HUES6 (cell line): ENCODE data around the gene LACRT.

Source experiments
- H3K27ac ChIP-seq: 2 replicates; pipeline ENCODE4 v1.7.0; 2013; ENCODE audit warnings: low read depth, mild to moderate bottlenecking, low read length, inconsistent platforms
- H3K27me3 ChIP-seq: 2 replicates; pipeline ENCODE4 v1.6.1; 2013; ENCODE audit warnings: low read length; ENCODE audit not compliant: control insufficient read depth, insufficient read depth
- H3K36me3 ChIP-seq: 2 replicates; pipeline ENCODE4 v1.6.1; 2013; ENCODE audit warnings: low read length; ENCODE audit not compliant: control insufficient read depth, insufficient read depth
- H3K4me1 ChIP-seq: 2 replicates; pipeline ENCODE4 v1.6.1; 2013; ENCODE audit warnings: low read length; ENCODE audit not compliant: control insufficient read depth, insufficient read depth
- H3K4me3 ChIP-seq: 2 replicates; pipeline ENCODE4 v1.5.1; 2013; ENCODE audit warnings: low read depth, low read length
- H3K9ac ChIP-seq: one replicate; pipeline ENCODE4 v1.6.1; 2013; ENCODE audit warnings: mild to moderate bottlenecking, low read length
- H3K9me3 ChIP-seq: 2 replicates; pipeline ENCODE4 v1.6.1; 2013; ENCODE audit warnings: low read depth, low read length; ENCODE audit not compliant: control insufficient read depth, insufficient read depth

The LACRT gene

DNA sequence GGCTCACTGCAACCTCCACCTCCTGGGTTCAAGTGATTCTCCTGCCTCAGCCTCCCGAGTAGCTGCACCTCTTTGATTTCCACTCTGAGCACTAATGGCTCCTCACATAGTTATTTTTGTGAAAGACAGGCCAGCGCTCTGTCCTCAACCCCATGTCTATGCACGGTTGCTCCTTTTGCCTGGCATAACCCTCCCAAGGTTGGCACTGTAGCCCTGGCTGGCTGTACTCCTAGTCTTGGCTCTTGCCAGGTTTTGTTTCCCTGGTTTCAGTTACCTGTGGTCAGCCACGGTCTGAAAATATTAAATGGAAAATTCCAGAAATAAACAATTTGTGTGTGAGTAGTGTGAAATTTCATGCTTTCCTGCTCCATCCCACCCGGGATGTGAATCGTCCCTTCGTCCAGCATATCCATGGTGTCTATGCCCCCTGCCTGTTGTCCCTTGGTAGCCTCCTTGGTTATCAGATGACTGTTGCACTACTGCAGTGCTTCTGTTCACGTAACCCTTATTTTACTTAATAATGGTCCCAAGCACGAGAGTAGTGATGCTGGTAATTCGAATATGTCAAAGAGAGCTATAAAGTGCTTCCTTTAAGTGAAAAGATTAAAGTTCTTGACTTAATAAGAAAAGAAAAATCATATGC is 25.7 kb upstream of the LACRT start:
- H3K9ac ChIP-seq: no peak overlapping the region
- no peaks in the 10 kb centered on the region for H3K27me3 ChIP-seq
- no peak overlapping the region for H3K27ac ChIP-seq
- H3K36me3 ChIP-seq: no peaks in the 10 kb centered on the region
- no peak overlapping the region for H3K4me3 ChIP-seq
- H3K4me1 ChIP-seq: no peaks in the 10 kb centered on the region
- no peaks in the 10 kb centered on the region for H3K9me3 ChIP-seq

DNA sequence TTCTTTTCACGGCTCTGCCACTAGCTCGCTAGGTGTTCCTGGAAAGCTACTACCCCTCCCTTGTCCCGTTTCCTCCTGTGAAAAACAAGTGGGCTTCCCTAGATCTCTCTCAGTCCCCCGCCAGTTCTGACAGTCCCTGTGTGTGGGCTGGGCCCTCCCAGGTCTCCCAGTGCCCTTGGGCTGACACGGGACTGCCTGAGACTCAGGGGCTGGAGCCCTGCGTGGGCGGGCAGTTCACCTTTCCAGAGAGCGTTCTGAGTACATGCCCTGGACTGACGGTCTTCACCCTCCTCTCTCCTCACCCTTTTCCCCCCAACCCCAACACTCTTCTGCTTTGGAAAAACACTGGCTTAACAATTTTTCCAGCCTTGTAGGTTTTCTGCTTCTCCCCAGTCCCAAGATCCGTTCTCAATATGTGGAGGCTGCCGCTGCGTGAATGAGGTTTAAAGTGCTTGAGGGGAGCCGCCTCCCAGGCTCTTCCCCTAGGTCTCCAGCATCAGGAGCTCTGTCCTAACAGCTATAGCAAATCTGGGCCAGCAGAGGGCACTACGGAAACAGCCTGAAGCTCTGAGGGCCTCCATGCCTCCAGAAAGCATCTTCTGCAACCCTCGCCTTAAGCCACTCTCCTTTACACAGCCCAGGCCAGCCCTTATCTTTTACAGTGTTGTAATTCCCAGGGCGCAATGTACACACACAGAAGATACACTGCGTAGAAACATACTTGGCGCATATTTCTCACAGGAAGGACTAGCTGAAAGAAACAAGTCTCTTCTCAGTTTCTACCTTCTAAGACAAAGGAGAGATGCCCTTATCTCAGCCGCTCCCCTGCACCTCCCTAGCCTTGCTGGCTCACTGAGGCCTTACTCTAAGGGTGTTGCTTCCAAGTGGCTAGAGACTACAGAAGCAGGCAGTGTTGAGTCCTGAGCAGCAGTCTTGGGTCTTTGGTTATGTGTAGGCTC is 23.9 kb upstream of the LACRT start:
- H3K4me1 ChIP-seq: peaks cover 7% of the 10 kb centered on the region; the same call in 1 of the 2 replicates
- no peaks in the 10 kb centered on the region for H3K36me3 ChIP-seq
- H3K9ac ChIP-seq: no peak overlapping the region
- H3K27ac ChIP-seq: no peak overlapping the region
- no peak overlapping the region for H3K4me3 ChIP-seq
- H3K27me3 ChIP-seq: no peaks in the 10 kb centered on the region
- H3K9me3 ChIP-seq: no peaks in the 10 kb centered on the region

GRCh38 chr12:54657105-54657607 is 22.5 kb upstream of the LACRT start:
- Histone ChIP-seq H3K36me3 (no peaks in the 10 kb centered on the region), H3K4me3 (no peak overlapping the region), H3K27me3 (no peaks in the 10 kb centered on the region), H3K9ac (no peak overlapping the region), H3K27ac (no peak overlapping the region), H3K9me3 (no peaks in the 10 kb centered on the region), H3K4me1 (peaks cover 7% of the 10 kb centered on the region; the same call in 1 of the 2 replicates)

GRCh38 chr12:54654926-54655325 is 20.2 kb upstream of the LACRT start:
- Histone ChIP-seq H3K9ac (no peak overlapping the region), H3K27ac (no peak overlapping the region), H3K4me3 (no peak overlapping the region), H3K36me3 (no peaks in the 10 kb centered on the region), H3K9me3 (no peaks in the 10 kb centered on the region), H3K4me1 (peaks cover 7% of the 10 kb centered on the region), H3K27me3 (no peaks in the 10 kb centered on the region)

DNA sequence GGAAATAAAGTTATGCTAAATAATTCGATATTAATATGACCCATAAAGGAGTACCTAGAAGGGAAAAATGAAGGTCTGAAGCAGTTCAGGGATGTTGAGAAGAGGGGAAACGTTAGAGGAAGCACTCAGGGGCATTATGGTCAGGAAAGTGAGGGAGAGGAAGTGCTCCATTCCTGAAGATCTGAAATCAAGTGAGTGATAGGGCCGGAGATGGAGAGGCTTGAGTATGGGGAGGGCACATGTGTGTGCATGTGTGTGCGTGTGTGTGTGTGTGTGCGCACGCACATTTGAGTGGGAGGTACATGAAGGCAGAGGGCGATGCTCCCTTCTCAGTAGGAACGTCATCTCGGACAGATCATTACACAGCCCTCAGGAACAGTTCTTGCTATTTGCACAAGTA is 18.3 kb upstream of the LACRT start:
- H3K4me3 ChIP-seq: no peak overlapping the region
- H3K27ac ChIP-seq: no peak overlapping the region
- no peaks in the 10 kb centered on the region for H3K27me3 ChIP-seq
- peaks cover 7% of the 10 kb centered on the region for H3K4me1 ChIP-seq
- H3K9ac ChIP-seq: no peak overlapping the region
- H3K36me3 ChIP-seq: no peaks in the 10 kb centered on the region
- no peaks in the 10 kb centered on the region for H3K9me3 ChIP-seq

- Histone ChIP-seq H3K9me3 (no peaks in the 10 kb centered on the region), H3K4me1 (peaks cover 7% of the 10 kb centered on the region), H3K4me3 (no peak overlapping the region), H3K36me3 (no peaks in the 10 kb centered on the region), H3K27me3 (peaks cover 12% of the 10 kb centered on the region), H3K9ac (no peak overlapping the region), H3K27ac (no peak overlapping the region)
These were observed 16.2 kb upstream of the LACRT start for GRCh38 chr12:54650889-54651288.

DNA sequence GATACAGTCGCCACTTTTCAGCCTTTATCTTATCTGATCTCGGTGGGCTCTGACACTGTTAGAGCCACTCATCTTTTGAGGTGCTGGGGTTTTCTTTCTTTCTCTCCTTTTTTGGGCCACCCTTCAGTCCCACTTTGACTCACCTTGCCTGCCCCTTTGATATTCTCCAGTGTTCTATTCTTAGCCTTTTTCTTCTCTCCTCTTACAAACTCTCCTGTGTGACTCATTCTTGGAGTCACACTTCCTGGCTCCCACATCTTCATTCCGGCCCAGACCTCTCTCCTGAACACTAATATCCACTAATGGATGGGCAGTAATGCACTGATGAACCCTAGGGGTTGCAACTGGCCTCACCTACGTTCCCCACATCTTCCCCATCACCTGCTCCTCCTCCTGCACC is 15.7 kb upstream of the LACRT start:
- Histone ChIP-seq H3K9ac (no peak overlapping the region), H3K4me1 (peaks cover 6% of the 10 kb centered on the region), H3K4me3 (no peak overlapping the region), H3K27me3 (peaks cover 17% of the 10 kb centered on the region), H3K27ac (no peak overlapping the region), H3K36me3 (no peaks in the 10 kb centered on the region), H3K9me3 (no peaks in the 10 kb centered on the region)

DNA sequence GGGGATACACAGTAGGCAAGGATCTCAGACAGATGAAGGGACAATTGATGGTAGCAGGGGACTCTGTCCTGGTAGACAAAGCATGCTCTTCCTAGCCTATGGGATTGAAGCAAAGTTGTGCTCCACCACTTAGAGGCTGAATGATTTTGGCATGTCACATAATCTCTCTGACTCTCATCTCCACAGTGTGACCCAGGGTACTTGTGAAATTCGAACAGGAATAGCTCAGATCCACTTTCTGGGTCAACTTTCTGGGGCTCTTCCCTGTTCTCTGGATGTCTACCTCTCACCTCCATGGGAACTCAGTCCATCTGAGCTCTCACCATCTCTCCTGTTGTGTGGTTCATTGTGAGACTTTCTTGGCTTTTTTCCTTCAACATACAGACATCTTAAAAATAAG is 15.1 kb upstream of the LACRT start:
- Histone ChIP-seq H3K4me1 (peaks cover under 1% of the 10 kb centered on the region), H3K27me3 (peaks cover 22% of the 10 kb centered on the region), H3K36me3 (no peaks in the 10 kb centered on the region)

GRCh38 chr12:54648265-54648664 is 13.6 kb upstream of the LACRT start, which contains the start of gene DCD:
Gene DCD (minus strand): TSS chr12:54648365. CDS start chr12:54648303, 62 bp downstream.
- Histone ChIP-seq H3K9me3 (no peaks in the 10 kb centered on the region), H3K27ac (no peak within 1 kb of the TSS), H3K27me3 (peaks cover 30% of the 10 kb centered on the region), H3K36me3 (no peaks in the 10 kb centered on the region), H3K4me1 (no peaks in the 10 kb centered on the region; the same call in 1 of the 2 replicates), H3K9ac (no peak within 1 kb of the TSS), H3K4me3 (no peak within 1 kb of the TSS)

More for the DNA sequence above, 15.1 kb upstream of the LACRT start:
- Histone ChIP-seq H3K9me3 (no peaks in the 10 kb centered on the region), H3K9ac (no peak overlapping the region), H3K27ac (no peak overlapping the region), H3K4me3 (no peak overlapping the region)

GRCh38 chr12:54641554-54641953 is 6.9 kb upstream of the LACRT start:
- no peaks in the 10 kb centered on the region for H3K4me1 ChIP-seq
- H3K9me3 ChIP-seq: no peaks in the 10 kb centered on the region
- H3K27ac ChIP-seq: no peak overlapping the region
- peaks cover 33% of the 10 kb centered on the region for H3K27me3 ChIP-seq
- H3K4me3 ChIP-seq: no peak overlapping the region
- no peak overlapping the region for H3K9ac ChIP-seq
- H3K36me3 ChIP-seq: no peaks in the 10 kb centered on the region

DNA sequence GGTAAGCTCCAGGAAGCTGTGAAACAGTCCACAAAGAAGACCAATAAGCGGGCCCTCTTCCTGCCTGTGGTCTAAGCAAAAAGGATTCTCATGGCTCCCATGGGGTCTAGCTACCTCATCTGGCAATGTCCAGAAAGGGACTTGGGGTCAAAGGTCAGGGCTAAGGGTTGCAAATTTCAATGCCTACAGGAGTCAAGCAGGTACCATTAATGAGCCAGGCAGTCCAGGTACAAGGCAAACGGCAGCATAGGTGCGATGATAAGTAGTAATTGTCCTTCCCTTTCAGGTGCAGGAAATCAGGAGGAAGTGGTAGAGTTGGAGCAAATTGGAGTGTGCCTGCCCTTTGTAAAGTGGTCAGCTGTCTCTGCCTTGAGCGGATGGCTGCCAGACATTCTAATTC is 6.4 kb upstream of the LACRT start:
- no peaks in the 10 kb centered on the region for H3K9me3 ChIP-seq
- peaks cover 28% of the 10 kb centered on the region for H3K27me3 ChIP-seq
- no peaks in the 10 kb centered on the region for H3K4me1 ChIP-seq
- no peak overlapping the region for H3K9ac ChIP-seq
- H3K4me3 ChIP-seq: no peak overlapping the region
- no peak overlapping the region for H3K27ac ChIP-seq
- no peaks in the 10 kb centered on the region for H3K36me3 ChIP-seq
